ENCODE results near the gene DDX4.

Gene DDX4

GRCh38 chr5:55841976-55842375 lies 104.1 kb downstream of the DDX4 start:
- Histone ChIP-seq H2AK5ac (ENCODE audit: low read depth, low read length) (no peak overlapping the region), H3K27ac (replicated peaks; ENCODE audit: low read length) (no peak overlapping the region), H3K18ac (ENCODE audit: low read length) (no peak overlapping the region), H3K27me3 (ENCODE audit: control insufficient read depth in 3 of 3, insufficient read depth in 3 of 3, low read depth in 1 of 3, low read length in 3 of 3) (no peaks in the 10 kb centered on the region), H2BK12ac (ENCODE audit: low read length) (no peak overlapping the region), H3K4me2 (ENCODE audit: insufficient read depth, low read length, poor library complexity, severe bottlenecking) (no peak overlapping the region), H3K4ac (ENCODE audit: low read length) (no peak overlapping the region), H3K9ac (ENCODE audit: low read depth, low read length, poor library complexity) (no peak overlapping the region), H3K4me3 (ENCODE audit: low read length in 2 of 2) (no peak overlapping the region), H2BK5ac (ENCODE audit: low read length) (no peak overlapping the region), H3K14ac (ENCODE audit: low read length) (no peak overlapping the region), H2BK15ac (ENCODE audit: low read length) (no peak overlapping the region), H4K8ac (ENCODE audit: low read depth, low read length) (no peak overlapping the region), H3K9me3 (replicated peaks in 1 of 2; ENCODE audit: control insufficient read depth in 2 of 2, insufficient read depth in 1 of 2, low read depth in 1 of 2, low read length in 2 of 2) (no peaks in the 10 kb centered on the region), H3K23ac (ENCODE audit: low read depth, low read length, poor library complexity) (no peak overlapping the region), H3K79me1 (ENCODE audit: low read depth, low read length) (no peaks in the 10 kb centered on the region), H3K36me3 (replicated peaks in 1 of 2; ENCODE audit: control insufficient read depth in 2 of 2, insufficient read depth in 2 of 2, low read length in 2 of 2) (no peaks in the 10 kb centered on the region), H2AFZ (ENCODE audit: low read length) (no peak overlapping the region), H4K91ac (ENCODE audit: low read depth, low read length, poor library complexity) (no peak overlapping the region), H2BK120ac (ENCODE audit: low read depth, low read length) (no peak overlapping the region), H3K4me1 (ENCODE audit: control insufficient read depth in 2 of 2, insufficient read depth in 1 of 2, low read depth in 1 of 2, low read length in 2 of 2) (no peaks in the 10 kb centered on the region)
- WGBS, 2 donors (ENCODE audit: extremely low coverage in 2 of 2, insufficient read length in 2 of 2, insufficient replicate concordance in 1 of 2): no CpG with 5 or more reads among the region's 2 CpGs
- no peak for DNase-seq (ENCODE audit: low spot score)

GRCh38 chr5:55847837-55848236 lies 110.0 kb downstream of the DDX4 start:
- WGBS, 2 donors (ENCODE audit: extremely low coverage in 2 of 2, insufficient read length in 2 of 2, insufficient replicate concordance in 1 of 2): no CpG with 5 or more reads among the region's 1 CpG
- Histone ChIP-seq H2BK120ac (ENCODE audit: low read depth, low read length) (no peak overlapping the region), H3K4me1 (ENCODE audit: control insufficient read depth in 2 of 2, insufficient read depth in 1 of 2, low read depth in 1 of 2, low read length in 2 of 2) (no peaks in the 10 kb centered on the region), H3K18ac (ENCODE audit: low read length) (no peak overlapping the region), H3K4me2 (ENCODE audit: insufficient read depth, low read length, poor library complexity, severe bottlenecking) (no peak overlapping the region), H3K27me3 (ENCODE audit: control insufficient read depth in 3 of 3, insufficient read depth in 3 of 3, low read depth in 1 of 3, low read length in 3 of 3) (no peaks in the 10 kb centered on the region), H3K4me3 (ENCODE audit: low read length in 2 of 2) (no peak overlapping the region), H3K4ac (ENCODE audit: low read length) (no peak overlapping the region), H3K9ac (ENCODE audit: low read depth, low read length, poor library complexity) (no peak overlapping the region), H2AK5ac (ENCODE audit: low read depth, low read length) (no peak overlapping the region), H2BK15ac (ENCODE audit: low read length) (no peak overlapping the region), H3K23ac (ENCODE audit: low read depth, low read length, poor library complexity) (no peak overlapping the region), H2AFZ (ENCODE audit: low read length) (no peak overlapping the region), H4K91ac (ENCODE audit: low read depth, low read length, poor library complexity) (no peak overlapping the region), H3K79me1 (ENCODE audit: low read depth, low read length) (no peaks in the 10 kb centered on the region), H4K8ac (ENCODE audit: low read depth, low read length) (no peak overlapping the region), H3K36me3 (replicated peaks in 1 of 2; ENCODE audit: control insufficient read depth in 2 of 2, insufficient read depth in 2 of 2, low read length in 2 of 2) (no peaks in the 10 kb centered on the region), H3K9me3 (replicated peaks in 1 of 2; ENCODE audit: control insufficient read depth in 2 of 2, insufficient read depth in 1 of 2, low read depth in 1 of 2, low read length in 2 of 2) (no peaks in the 10 kb centered on the region), H3K27ac (replicated peaks; ENCODE audit: low read length) (no peak overlapping the region), H2BK12ac (ENCODE audit: low read length) (no peak overlapping the region), H2BK5ac (ENCODE audit: low read length) (no peak overlapping the region), H3K14ac (ENCODE audit: low read length) (no peak overlapping the region)
- no peak for DNase-seq (ENCODE audit: low spot score)

- Histone ChIP-seq H3K18ac (ENCODE audit: low read length) (no peak overlapping the region), H3K4me3 (ENCODE audit: low read length in 2 of 2) (no peak overlapping the region), H3K9ac (ENCODE audit: low read depth, low read length, poor library complexity) (no peak overlapping the region), H3K4me2 (ENCODE audit: insufficient read depth, low read length, poor library complexity, severe bottlenecking) (no peak overlapping the region), H3K36me3 (replicated peaks in 1 of 2; ENCODE audit: control insufficient read depth in 2 of 2, insufficient read depth in 2 of 2, low read length in 2 of 2) (no peaks in the 10 kb centered on the region), H3K4ac (ENCODE audit: low read length) (no peak overlapping the region), H2BK12ac (ENCODE audit: low read length) (no peak overlapping the region), H2AK5ac (ENCODE audit: low read depth, low read length) (no peak overlapping the region), H3K14ac (ENCODE audit: low read length) (no peak overlapping the region), H2BK5ac (ENCODE audit: low read length) (no peak overlapping the region), H2AFZ (ENCODE audit: low read length) (no peak overlapping the region), H3K79me1 (ENCODE audit: low read depth, low read length) (no peaks in the 10 kb centered on the region), H4K91ac (ENCODE audit: low read depth, low read length, poor library complexity) (no peak overlapping the region), H3K4me1 (ENCODE audit: control insufficient read depth in 2 of 2, insufficient read depth in 1 of 2, low read depth in 1 of 2, low read length in 2 of 2) (peaks cover 0 to 2% of the 10 kb centered on the region in 2 donors), H3K27ac (replicated peaks; ENCODE audit: low read length) (no peak overlapping the region), H3K23ac (ENCODE audit: low read depth, low read length, poor library complexity) (no peak overlapping the region), H2BK15ac (ENCODE audit: low read length) (no peak overlapping the region), H4K8ac (ENCODE audit: low read depth, low read length) (no peak overlapping the region), H3K27me3 (ENCODE audit: control insufficient read depth in 3 of 3, insufficient read depth in 3 of 3, low read depth in 1 of 3, low read length in 3 of 3) (no peaks in the 10 kb centered on the region), H2BK120ac (ENCODE audit: low read depth, low read length) (no peak overlapping the region), H3K9me3 (replicated peaks in 1 of 2; ENCODE audit: control insufficient read depth in 2 of 2, insufficient read depth in 1 of 2, low read depth in 1 of 2, low read length in 2 of 2) (no peaks in the 10 kb centered on the region)
- no CpG with 5 or more reads among the region's 2 CpGs for WGBS, 2 donors (ENCODE audit: extremely low coverage in 2 of 2, insufficient read length in 2 of 2, insufficient replicate concordance in 1 of 2)
- no peak for DNase-seq (ENCODE audit: low spot score)
Observed at GRCh38 chr5:55848783-55849182, 110.9 kb downstream of the DDX4 start.

DNA sequence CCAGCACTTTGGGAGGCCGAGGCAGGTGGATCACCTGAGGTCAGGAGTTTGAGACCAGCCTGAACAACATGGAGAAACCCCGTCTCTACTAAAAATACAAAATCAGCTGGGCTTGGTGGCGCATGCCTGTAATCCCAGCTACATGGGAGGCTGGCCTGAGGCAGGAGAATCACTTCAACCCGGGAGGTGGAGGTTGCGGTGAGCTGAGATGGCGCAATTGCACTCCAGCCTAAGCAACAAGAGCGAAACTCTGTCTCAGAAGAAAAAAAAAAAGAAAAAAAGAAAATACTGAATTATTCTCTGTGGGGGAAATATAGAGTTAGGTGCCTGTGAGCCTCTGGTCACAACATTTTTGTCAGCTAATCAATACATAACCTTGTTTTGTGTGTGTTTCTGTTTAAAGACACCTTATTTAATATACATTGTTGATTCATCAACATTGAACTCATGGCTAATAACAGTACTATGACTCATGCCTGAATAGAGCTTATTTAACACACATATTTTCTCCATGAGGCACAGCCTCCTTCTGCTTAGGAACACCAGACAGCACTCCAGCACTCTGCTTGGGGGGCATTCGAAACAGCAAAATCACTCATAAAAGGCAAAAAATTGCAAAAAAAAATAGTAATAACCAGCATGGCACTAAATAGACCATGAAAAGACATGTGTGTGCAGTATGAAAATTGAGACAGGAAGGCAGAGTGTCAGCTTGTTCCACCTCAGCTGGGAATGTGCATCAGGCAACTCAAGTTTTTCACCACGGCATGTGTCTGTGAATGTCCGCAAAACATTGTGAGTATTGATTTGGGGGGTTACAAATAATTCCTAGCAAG lies 113.2 kb downstream of the DDX4 start, which contains the start of gene IL31RA:
TSS of gene IL31RA (plus strand) at position 519 of the 836 bp plus-strand sequence. CDS start at position 733, 214 bp downstream.
- no peak within 1 kb of the TSS for H2AFZ ChIP-seq (ENCODE audit: low read length)
- H3K27ac ChIP-seq (replicated peaks; ENCODE audit: low read length): no peak within 1 kb of the TSS
- H3K4me1 ChIP-seq (ENCODE audit: control insufficient read depth in 2 of 2, insufficient read depth in 1 of 2, low read depth in 1 of 2, low read length in 2 of 2): peaks cover 0 to 2% of the 10 kb centered on the region in 2 donors
- H3K18ac ChIP-seq (ENCODE audit: low read length): no peak within 1 kb of the TSS
- H2BK15ac ChIP-seq (ENCODE audit: low read length): no peak within 1 kb of the TSS
- no peak within 1 kb of the TSS for H2BK5ac ChIP-seq (ENCODE audit: low read length)
- no peak within 1 kb of the TSS for H3K4me3 ChIP-seq (ENCODE audit: low read length in 2 of 2)
- no peaks in the 10 kb centered on the region for H3K79me1 ChIP-seq (ENCODE audit: low read depth, low read length)
- no peak within 1 kb of the TSS for H4K91ac ChIP-seq (ENCODE audit: low read depth, low read length, poor library complexity)
- H3K9ac ChIP-seq (ENCODE audit: low read depth, low read length, poor library complexity): no peak within 1 kb of the TSS
- no peak within 1 kb of the TSS for H4K8ac ChIP-seq (ENCODE audit: low read depth, low read length)
- H3K9me3 ChIP-seq (replicated peaks in 1 of 2; ENCODE audit: control insufficient read depth in 2 of 2, insufficient read depth in 1 of 2, low read depth in 1 of 2, low read length in 2 of 2): no peaks in the 10 kb centered on the region
- no peak within 1 kb of the TSS for H2BK120ac ChIP-seq (ENCODE audit: low read depth, low read length)
- no peak within 1 kb of the TSS for H2AK5ac ChIP-seq (ENCODE audit: low read depth, low read length)
- no peak within 1 kb of the TSS for H2BK12ac ChIP-seq (ENCODE audit: low read length)
- H3K36me3 ChIP-seq (replicated peaks in 1 of 2; ENCODE audit: control insufficient read depth in 2 of 2, insufficient read depth in 2 of 2, low read length in 2 of 2): no peaks in the 10 kb centered on the region
- no peak for DNase-seq (ENCODE audit: low spot score)
- no peak within 1 kb of the TSS for H3K4ac ChIP-seq (ENCODE audit: low read length)
- H3K4me2 ChIP-seq (ENCODE audit: insufficient read depth, low read length, poor library complexity, severe bottlenecking): no peak within 1 kb of the TSS
- no peaks in the 10 kb centered on the region for H3K27me3 ChIP-seq (ENCODE audit: control insufficient read depth in 3 of 3, insufficient read depth in 3 of 3, low read depth in 1 of 3, low read length in 3 of 3)
- H3K14ac ChIP-seq (ENCODE audit: low read length): no peak within 1 kb of the TSS
- H3K23ac ChIP-seq (ENCODE audit: low read depth, low read length, poor library complexity): no peak within 1 kb of the TSS
- no CpG with 5 or more reads among the region's 10 CpGs for WGBS, 2 donors (ENCODE audit: extremely low coverage in 2 of 2, insufficient read length in 2 of 2, insufficient replicate concordance in 1 of 2)

Measured in neuronal stem cell (in vitro differentiated cells).